Measurements from ENCODE around the gene TSC2. TPM values are rescaled to one million over a fixed set of nuclear protein-coding genes. Genes with fewer than 3 reads are reported as not detected.

TSC2 gene
- total and polyA plus RNA-seq, 9 of the 15 experiments (the other 6 are each of a cell fraction or from before 2014, with no cell fraction given), result 1.3 to 68.1 (median 16.6) TPM

DNA sequence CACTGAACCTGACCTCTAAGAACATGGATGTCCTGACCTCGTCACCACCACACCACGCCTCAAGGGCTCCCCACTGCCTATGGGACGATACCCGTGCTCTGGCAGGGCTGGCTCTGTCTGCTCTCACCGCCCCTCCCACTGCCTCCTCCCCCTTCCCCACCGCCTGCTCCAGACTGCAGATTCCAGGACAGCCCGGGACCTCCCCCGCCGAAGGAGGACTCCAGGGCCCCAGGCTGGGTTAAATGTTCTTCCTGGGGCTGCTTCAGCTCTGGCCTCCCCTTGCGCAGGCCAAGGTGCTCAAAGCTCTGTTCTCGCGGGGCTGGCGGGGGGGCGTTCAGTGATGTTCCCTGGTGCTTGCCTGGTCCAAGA, 25.1 kb upstream of the TSC2 start:
- H2AFZ ChIP-seq (ENCODE audit: low read depth, low read length), result peak overlapping the region; percentile 99
- H3K27ac ChIP-seq (ENCODE audit: extremely low read depth, low read depth, low read length), result no peak overlapping the region
- no peak for FAIRE-seq
- peak; percentile 40 for ATAC-seq
- in situ Hi-C loops (cut with MboI) (loop anchor here (5.0 kb wide), 1 partner anchor 120 kb away; no protein-coding TSS in a partner anchor), intact Hi-C loops (cut with micrococcal nuclease) (loop anchor here (1.0 to 5.0 kb wide), 2 partner anchors 118 to 245 kb away; partner anchors contain the start of gene RNPS1)
- no peaks in the 10 kb centered on the region for H3K9me1 ChIP-seq (ENCODE audit: control insufficient read depth, insufficient read depth, low read length)
- peak overlapping the region; percentile 44 to 89; a peak in 3 of 4 replicates for H3K9ac ChIP-seq (ENCODE audit: insufficient read depth in 1 of 2, low read depth in 2 of 2, low read length in 2 of 2)
- 9% methylated on average over 10 of the region's 14 CpGs for WGBS (ENCODE audit: insufficient coverage, low coverage, missing lambda C conversion rate)
- no peaks in the 10 kb centered on the region for H3K36me3 ChIP-seq (ENCODE audit: control insufficient read depth, insufficient read depth, low read length)
- peak; percentile 64 to 73 (median 68) for DNase-seq (ENCODE audit: extremely low read depth in 1 of 4, low spot score in 3 of 4)
- H3K4me3 ChIP-seq, result peak overlapping the region; percentile 41
- POLR2A ChIA-PET, result interaction anchor here (0.6 to 3.3 kb wide), 2 partner anchors 66 to 131 kb away, joined by 4 to 35 read pairs; partner anchors contain the start of gene TRAF7
- BruUV-seq (replicated peaks), result no TSS peak
- CTCF ChIA-PET (ENCODE audit: low intra/inter-chr PET ratio), result interaction anchor here (0.7 to 2.1 kb wide), 3 partner anchors 25 to 132 kb away, joined by 3 to 15 read pairs (median 5); partner anchors contain the start of genes NTHL1, TRAF7 and TSC2
- no peaks in the 10 kb centered on the region for H3K9me3 ChIP-seq (replicated peaks; ENCODE audit: control insufficient read depth, insufficient read depth, low read depth, low read length)
- H3K27me3 ChIP-seq (ENCODE audit: control insufficient read depth in 2 of 2, insufficient read depth in 2 of 2, low read length in 2 of 2), result no peaks in the 10 kb centered on the region
- H3K79me2 ChIP-seq (ENCODE audit: control insufficient read depth, insufficient read depth, low read length), result peaks cover 8% of the 10 kb centered on the region; the same call in 2 of the 3 replicates
- H3K4me1 ChIP-seq (replicated peaks in 1 of 2; ENCODE audit: control insufficient read depth in 2 of 2, insufficient read depth in 2 of 2, low read length in 2 of 2), result peaks cover 17 to 73% of the 10 kb centered on the region in 2 experiments; a peak in 4 of 5 replicates
- H4K20me1 ChIP-seq (replicated peaks; ENCODE audit: control insufficient read depth, insufficient read depth, low read length), result 0 out of 2 replicates have a peak, but pooled peaks cover 4% of the 10 kb centered on the region
- H3K4me2 ChIP-seq (ENCODE audit: insufficient read depth, low read length), result peak overlapping the region; percentile 87
- peak; percentile 80 to 82 for TF ChIP-seq NRF1 (conservative IDR thresholded peaks at IDR 0.05 in 1 of 2, IDR thresholded peaks at IDR 0.05 in 1 of 2)
- TF ChIP-seq, protein P1, sequence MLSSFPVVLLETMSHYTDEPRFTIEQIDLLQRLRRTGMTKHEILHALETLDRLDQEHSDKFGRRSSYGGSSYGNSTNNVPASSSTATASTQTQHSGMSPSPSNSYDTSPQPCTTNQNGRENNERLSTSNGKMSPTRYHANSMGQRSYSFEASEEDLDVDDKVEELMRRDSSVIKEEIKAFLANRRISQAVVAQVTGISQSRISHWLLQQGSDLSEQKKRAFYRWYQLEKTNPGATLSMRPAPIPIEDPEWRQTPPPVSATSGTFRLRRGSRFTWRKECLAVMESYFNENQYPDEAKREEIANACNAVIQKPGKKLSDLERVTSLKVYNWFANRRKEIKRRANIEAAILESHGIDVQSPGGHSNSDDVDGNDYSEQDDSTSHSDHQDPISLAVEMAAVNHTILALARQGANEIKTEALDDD (IDR thresholded peaks at IDR 0.05), result no peak
- TF ChIP-seq TGIF2 (CRISPR knock-in tag; IDR thresholded peaks at IDR 0.05), result no peak
- TF ChIP-seq, protein P2, sequence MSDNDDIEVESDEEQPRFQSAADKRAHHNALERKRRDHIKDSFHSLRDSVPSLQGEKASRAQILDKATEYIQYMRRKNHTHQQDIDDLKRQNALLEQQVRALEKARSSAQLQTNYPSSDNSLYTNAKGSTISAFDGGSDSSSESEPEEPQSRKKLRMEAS (CRISPR knock-in tag; IDR thresholded peaks at IDR 0.05), result 0 out of 2 replicates have a peak, but pooled peaks have one; percentile 6
- TF ChIP-seq, protein P3, sequence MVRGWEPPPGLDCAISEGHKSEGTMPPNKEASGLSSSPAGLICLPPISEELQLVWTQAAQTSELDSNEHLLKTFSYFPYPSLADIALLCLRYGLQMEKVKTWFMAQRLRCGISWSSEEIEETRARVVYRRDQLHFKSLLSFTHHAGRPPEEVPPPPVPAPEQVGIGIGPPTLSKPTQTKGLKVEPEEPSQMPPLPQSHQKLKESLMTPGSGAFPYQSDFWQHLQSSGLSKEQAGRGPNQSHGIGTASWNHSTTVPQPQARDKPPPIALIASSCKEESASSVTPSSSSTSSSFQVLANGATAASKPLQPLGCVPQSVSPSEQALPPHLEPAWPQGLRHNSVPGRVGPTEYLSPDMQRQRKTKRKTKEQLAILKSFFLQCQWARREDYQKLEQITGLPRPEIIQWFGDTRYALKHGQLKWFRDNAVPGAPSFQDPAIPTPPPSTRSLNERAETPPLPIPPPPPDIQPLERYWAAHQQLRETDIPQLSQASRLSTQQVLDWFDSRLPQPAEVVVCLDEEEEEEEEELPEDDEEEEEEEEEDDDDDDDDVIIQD (CRISPR knock-in tag; IDR thresholded peaks at IDR 0.05), result no peak
- TF ChIP-seq CHD2 (IDR thresholded peaks at IDR 0.05; ENCODE audit: low read depth, low read length), result peak; percentile 78; the same call in 1 of the 2 replicates
- TF ChIP-seq, protein P4, sequence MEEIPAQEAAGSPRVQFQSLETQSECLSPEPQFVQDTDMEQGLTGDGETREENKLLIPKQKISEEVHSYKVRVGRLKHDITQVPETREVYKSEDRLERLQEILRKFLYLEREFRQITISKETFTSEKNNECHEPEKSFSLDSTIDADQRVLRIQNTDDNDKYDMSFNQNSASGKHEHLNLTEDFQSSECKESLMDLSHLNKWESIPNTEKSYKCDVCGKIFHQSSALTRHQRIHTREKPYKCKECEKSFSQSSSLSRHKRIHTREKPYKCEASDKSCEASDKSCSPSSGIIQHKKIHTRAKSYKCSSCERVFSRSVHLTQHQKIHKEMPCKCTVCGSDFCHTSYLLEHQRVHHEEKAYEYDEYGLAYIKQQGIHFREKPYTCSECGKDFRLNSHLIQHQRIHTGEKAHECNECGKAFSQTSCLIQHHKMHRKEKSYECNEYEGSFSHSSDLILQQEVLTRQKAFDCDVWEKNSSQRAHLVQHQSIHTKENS (CRISPR knock-in tag; IDR thresholded peaks at IDR 0.05), result no peak
- TF ChIP-seq MCM2 (IDR thresholded peaks at IDR 0.05; ENCODE audit: low read depth), result no peak
- TF ChIP-seq PCBP1 (IDR thresholded peaks at IDR 0.05; ENCODE audit: low read depth, low read length, poor library complexity, severe bottlenecking), result peak; percentile 21
- no peak for TF ChIP-seq XRCC4 (IDR thresholded peaks at IDR 0.05; ENCODE audit: extremely low read depth, insufficient read depth, insufficient read length)
- TF ChIP-seq L3MBTL2 (IDR thresholded peaks at IDR 0.05), result 0 out of 2 replicates have a peak, but pooled peaks have one; percentile 28
- TF ChIP-seq, protein P5, sequence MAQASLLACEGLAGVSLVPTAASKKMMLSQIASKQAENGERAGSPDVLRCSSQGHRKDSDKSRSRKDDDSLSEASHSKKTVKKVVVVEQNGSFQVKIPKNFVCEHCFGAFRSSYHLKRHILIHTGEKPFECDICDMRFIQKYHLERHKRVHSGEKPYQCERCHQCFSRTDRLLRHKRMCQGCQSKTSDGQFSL (CRISPR knock-in tag; IDR thresholded peaks at IDR 0.05), result no peak; the same call in 1 of the 2 replicates
- TF ChIP-seq, protein P5 (tag; IDR thresholded peaks at IDR 0.05), result peak in 1 of 2 experiments; percentile 84; a peak in 2 of 4 replicates
- TF ChIP-seq ZNF717 (CRISPR knock-in tag; IDR thresholded peaks at IDR 0.05), result no peak
- no peak for TF ChIP-seq BHLHE40 (IDR thresholded peaks at IDR 0.05; ENCODE audit: low read length)

Data from K562 (cell line).